GM19468 (cell line): ENCODE measurements around the gene FAM9C.
"Not testable (repeated sequence)": the region's sequence is repeated elsewhere in the genome, so short reads cannot be mapped to it uniquely, and the experiment has no call there.

Experiments used
- ATAC-seq: cut with Tn5 transposase; IDR thresholded peaks from one replicate; pipeline ENCODE4 v1.9.1; 2021; ENCODE audit warnings: mild to moderate bottlenecking, moderate library complexity, moderate number of reproducible peaks; ENCODE audit not compliant: unreplicated experiment; ENCODE audit errors: extremely low read depth

The FAM9C gene

DNA sequence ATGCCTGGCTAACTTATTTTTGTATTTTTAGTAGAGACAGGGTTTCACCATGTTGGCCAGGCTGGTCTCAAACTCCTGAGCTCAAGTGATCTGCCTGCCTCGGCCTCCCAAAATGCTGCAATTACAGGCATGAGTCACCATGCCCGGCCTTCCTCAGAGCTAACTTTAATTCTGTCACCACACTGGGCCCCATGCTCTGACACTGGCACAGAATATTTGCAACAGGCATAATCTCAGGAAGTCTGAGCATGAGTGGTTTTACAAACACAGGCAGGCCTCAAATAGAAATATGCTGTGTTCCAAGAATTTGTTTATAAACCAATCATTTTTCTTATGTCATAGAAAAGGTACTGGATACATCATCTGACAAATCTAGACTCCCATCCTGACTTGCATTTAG lies 32.7 kb upstream of the FAM9C start:
- ATAC-seq = no peak

- ATAC-seq = peak; percentile 22
Observed at GRCh38 chrX:13076176-13076961, 31.9 kb upstream of the FAM9C start.

- peak; percentile 71 for ATAC-seq
Observed at GRCh38 chrX:13074297-13075262, 30.2 kb upstream of the FAM9C start.

- no peak for ATAC-seq
Observed at GRCh38 chrX:13069771-13070416, 25.5 kb upstream of the FAM9C start.

GRCh38 chrX:13068651-13069050 lies 24.2 kb upstream of the FAM9C start:
- no peak for ATAC-seq

DNA sequence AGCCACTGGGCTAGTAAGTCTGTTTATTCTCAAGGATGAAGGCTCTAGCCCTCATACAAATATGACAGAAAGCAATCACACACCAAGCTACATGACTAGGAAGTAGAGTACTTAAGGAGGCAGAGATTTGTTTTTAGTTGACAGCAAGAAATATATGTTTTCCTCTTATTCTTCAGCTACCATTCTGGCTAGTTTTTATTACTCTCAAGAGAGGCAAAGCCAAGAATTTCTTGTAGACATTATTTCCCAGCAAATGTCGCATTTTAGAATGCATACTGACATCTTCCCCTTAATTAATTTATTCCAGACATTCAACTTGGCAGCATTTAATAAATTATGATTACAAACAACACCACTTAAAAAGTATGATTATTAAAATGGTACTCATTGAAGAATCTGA lies 23.4 kb upstream of the FAM9C start:
- ATAC-seq = no peak

DNA sequence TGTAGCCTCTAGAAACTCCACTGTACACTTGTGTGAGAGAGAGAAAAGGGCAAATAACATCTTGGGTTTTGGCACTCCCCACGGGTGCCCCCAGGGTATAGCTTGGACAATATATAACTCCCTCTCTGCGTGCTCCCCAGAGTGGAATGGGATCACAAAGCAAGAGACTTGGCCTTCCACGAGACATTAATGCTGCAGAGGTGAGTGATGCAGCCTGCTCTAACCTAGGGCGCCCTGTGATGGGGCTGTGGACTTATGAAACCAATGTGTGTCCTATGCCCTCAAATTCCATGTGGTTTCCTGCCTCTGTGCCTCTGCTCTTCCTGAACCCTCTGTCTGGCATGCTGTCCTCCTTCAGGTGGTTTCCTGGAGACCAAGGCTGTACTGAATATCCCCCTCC lies 22.0 kb upstream of the FAM9C start:
- ATAC-seq = no peak

DNA sequence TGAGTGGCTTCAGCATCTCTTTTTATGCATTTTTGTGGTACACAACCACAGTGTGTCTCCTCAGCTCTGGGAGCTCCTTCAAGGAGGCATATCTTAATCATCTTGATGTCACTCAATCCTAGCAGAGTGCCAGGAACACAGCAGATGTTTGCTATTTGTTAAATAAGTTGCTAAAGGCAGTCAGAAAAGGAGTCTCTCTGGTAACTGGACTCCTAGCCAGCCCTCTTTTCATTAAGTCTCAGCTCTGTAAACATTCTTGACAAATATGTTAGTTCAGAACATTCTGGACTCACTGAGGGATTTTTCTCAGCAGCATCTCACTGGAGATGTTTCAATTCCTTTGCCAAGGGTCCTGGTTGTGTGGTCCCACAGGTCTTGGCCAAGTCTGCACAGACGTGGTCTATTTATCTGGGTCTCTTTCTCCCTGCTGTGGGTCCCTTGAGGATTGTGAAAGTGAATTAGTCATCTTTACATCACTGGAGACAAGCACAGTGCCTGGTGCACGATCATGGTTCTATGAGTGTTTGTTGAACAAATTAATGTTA lies 20.3 kb upstream of the FAM9C start:
- no peak for ATAC-seq

GRCh38 chrX:13063124-13063523 lies 18.7 kb upstream of the FAM9C start:
- ATAC-seq = not testable (repeated sequence)

DNA sequence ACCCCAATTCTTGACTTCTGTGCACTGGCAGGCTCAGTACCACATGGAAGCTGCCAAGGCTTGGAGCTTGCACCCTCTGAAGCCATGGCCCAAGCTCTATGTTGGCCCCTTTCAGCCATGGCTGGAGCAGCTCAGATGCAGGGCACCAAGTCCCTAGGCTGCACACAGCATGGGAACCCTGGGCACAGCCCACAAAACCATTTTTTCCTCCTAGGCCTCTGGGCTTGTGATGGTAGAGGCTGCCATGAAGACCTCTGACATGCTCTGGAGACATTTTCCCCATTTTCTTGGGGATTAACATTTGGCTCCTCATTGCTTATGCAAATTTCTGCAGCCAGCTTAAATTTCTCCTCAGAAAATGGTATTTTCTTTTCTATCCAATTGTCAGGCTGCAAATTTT lies 17.9 kb upstream of the FAM9C start:
- ATAC-seq = not testable (repeated sequence)

GRCh38 chrX:13061215-13061708 lies 16.8 kb upstream of the FAM9C start:
- ATAC-seq = not testable (repeated sequence)

GRCh38 chrX:13059637-13060499 lies 15.4 kb upstream of the FAM9C start:
- no peak for ATAC-seq

GRCh38 chrX:13055486-13055885 lies 11.1 kb upstream of the FAM9C start:
- ATAC-seq = no peak

DNA sequence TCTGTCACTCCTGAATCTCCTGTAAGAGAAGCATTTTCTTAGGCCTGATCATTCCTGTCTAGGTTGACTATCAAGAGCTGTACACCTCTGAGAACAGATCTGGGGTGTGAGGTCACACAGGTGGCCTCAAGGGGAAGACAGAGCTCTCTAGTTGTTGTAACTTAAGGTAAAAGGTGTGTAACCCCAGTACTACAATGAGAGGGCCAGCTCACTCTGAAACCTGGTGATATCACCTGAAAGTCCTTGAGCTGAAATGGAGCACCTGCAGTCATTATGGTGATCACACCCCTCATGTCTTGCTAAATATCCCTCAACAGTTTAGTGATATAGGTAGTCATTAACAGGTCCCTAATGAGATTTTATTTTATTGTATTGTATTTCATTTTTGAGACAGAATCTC lies 8.8 kb upstream of the FAM9C start:
- no peak for ATAC-seq

GRCh38 chrX:13051529-13052172 lies 7.2 kb upstream of the FAM9C start:
- peak; percentile 58 for ATAC-seq

DNA sequence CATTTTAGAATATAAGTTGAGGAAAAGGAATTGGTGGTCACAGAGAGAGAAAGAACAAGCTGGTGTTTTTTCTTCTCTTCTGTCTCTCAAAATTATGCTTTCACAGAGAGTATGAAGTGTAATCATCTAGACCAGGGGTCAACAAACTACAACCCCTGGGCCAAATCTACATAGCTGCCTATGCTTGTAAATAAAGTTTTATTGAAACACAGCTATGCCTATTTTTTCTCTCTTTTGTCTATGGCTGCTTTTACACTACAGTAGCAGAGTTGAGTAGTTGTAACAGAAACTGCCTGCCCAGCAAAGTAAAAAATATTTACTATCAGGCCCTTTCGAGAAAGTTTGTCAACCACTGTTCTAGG lies 6.7 kb upstream of the FAM9C start:
- no peak for ATAC-seq

GRCh38 chrX:13050151-13050550 lies 5.7 kb upstream of the FAM9C start:
- no peak for ATAC-seq

- ATAC-seq = no peak
Observed at GRCh38 chrX:13048280-13048679, 3.9 kb upstream of the FAM9C start.

DNA sequence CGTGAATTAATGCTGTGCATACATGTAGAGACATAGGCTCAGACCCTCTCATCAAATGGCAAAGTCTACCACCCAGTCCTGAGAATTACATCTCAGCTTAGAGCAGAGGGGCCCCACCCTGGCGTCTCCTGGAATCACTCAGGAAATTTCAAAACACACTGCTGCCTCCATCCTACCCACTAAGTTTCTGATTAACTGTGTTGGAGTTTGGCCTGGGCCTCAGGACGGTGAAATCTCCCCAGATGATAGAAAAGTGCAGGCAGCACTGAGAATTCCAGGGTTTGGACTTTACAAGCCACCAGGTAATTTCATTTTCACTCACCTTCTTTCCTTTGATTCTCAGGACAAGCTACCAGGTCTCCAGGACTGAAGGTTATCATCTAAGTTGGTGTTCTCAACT lies 3.3 kb upstream of the FAM9C start:
- ATAC-seq = no peak
